Caco-2 (cell line): ENCODE results near the gene USP32. TPM values are rescaled to one million over a fixed set of nuclear protein-coding genes. Genes with fewer than 3 reads are reported as not detected.
"Not testable (repeated sequence)": the region's sequence is repeated elsewhere in the genome, so short reads cannot be mapped to it uniquely, and the experiment has no call there.

ENCODE experiments used
- BruUV-seq: library from RNA; stranded (reverse); fragments of 400-500 nt; replicated peaks from 2 replicates; lab custom pipeline; 2021; lab: Mats Ljungman, UMichigan
- CTCF ChIA-PET: fragments of 300-600 bp; sonication (Branson Sonifier 250); formaldehyde crosslinking; loops from one replicate; lab custom pipeline; 2022; ENCODE audit warnings: antibody characterized with exemption; lab: Charles Lee
- POLR2A ChIA-PET: fragments of 300-600 bp; sonication (Branson Sonifier 250); formaldehyde crosslinking; loops from one replicate; lab custom pipeline; 2022; ENCODE audit warnings: antibody characterized with exemption; lab: Charles Lee
- DNase-seq, 2 experiments: peaks; one replicate each; pipeline versions ENCODE4 v3.0.0 to v3.0.0-alpha.2; 2020 to 2022
- H3K27me3 ChIP-seq: replicated peaks from 2 replicates; pipeline ENCODE4 v1.6.0; 2011; ENCODE audit warnings: low read length; ENCODE audit not compliant: control insufficient read depth, insufficient read depth
- H3K36me3 ChIP-seq: 2 replicates; pipeline ENCODE4 v1.5.1; 2011; ENCODE audit warnings: low read length; ENCODE audit not compliant: control insufficient read depth, insufficient read depth
- H3K4me1 ChIP-seq: fragments of 250-450 bp; sonication (Bioruptor Pico); 2 replicates; pipeline ENCODE4 v1.5.1; 2020; ENCODE audit warnings: mild to moderate bottlenecking
- H3K4me3 ChIP-seq: 2 replicates; pipeline ENCODE4 v1.5.1; 2011; ENCODE audit warnings: low read depth, mild to moderate bottlenecking, control low read depth, low read length
- H3K9me3 ChIP-seq: fragments of 250-450 bp; sonication (Bioruptor Pico); 2 replicates; pipeline ENCODE4 v1.5.1; 2020; ENCODE audit warnings: mild to moderate bottlenecking, moderate library complexity
- H3K27ac Mint-ChIP-seq: one replicate; pipeline ENCODE4 v1.8.0; 2022; ENCODE audit warnings: mixed read lengths; ENCODE audit not compliant: unreplicated experiment
- H3K27me3 Mint-ChIP-seq: one replicate; pipeline ENCODE4 v1.8.0; 2022; ENCODE audit warnings: mixed read lengths; ENCODE audit not compliant: insufficient read depth, unreplicated experiment
- H3K36me3 Mint-ChIP-seq: one replicate; pipeline ENCODE4 v1.8.0; 2022; ENCODE audit warnings: mild to moderate bottlenecking, mixed read lengths; ENCODE audit not compliant: insufficient read depth, unreplicated experiment
- H3K4me1 Mint-ChIP-seq: one replicate; pipeline ENCODE4 v1.8.0; 2022; ENCODE audit warnings: low read depth, mixed read lengths; ENCODE audit not compliant: unreplicated experiment
- H3K4me3 Mint-ChIP-seq: one replicate; pipeline ENCODE4 v1.8.0; 2022; ENCODE audit warnings: mild to moderate bottlenecking, moderate library complexity, mixed read lengths; ENCODE audit not compliant: unreplicated experiment
- H3K9me3 Mint-ChIP-seq: one replicate; pipeline ENCODE4 v1.8.0; 2022; ENCODE audit warnings: mixed read lengths; ENCODE audit not compliant: unreplicated experiment
- CTCF ChIP-seq, 2 experiments: fragments of 200-600 bp in 1 of 2; IDR thresholded peaks; 1 replicate in 1 of 2; 2 replicates in 1 of 2; pipeline versions ENCODE4 v1.5.1 to v1.8.0; 2011 to 2022; ENCODE audit warnings: antibody characterized with exemption in 1 of 2, control low read depth in 1 of 2, inconsistent platforms in 1 of 2, low read depth in 1 of 2, low read length in 1 of 2, mild to moderate bottlenecking in 1 of 2, moderate library complexity in 1 of 2; ENCODE audit not compliant: insufficient read depth in 1 of 2, severe bottlenecking in 1 of 2, unreplicated experiment in 1 of 2
- intact Hi-C: fragments of 100-400 bp; cut with micrococcal nuclease; formaldehyde crosslinking; loops from one replicate; pipeline ENCODE4 v1.10.0; 2022; ENCODE audit not compliant: unreplicated experiment
- total RNA-seq: library from RNA; stranded (reverse); gene quantifications from 2 replicates; pipeline ENCODE4 v1.2.3, GENCODE V29; 2022

Gene USP32
- total RNA-seq, 1 experiment from 2014 or later: 53.3 TPM

GRCh38 chr17:60231234-60231633, 160.7 kb downstream of the USP32 start:
- Mint-ChIP-seq H3K4me1 (no peaks in the 10 kb centered on the region), H3K9me3 (no peaks in the 10 kb centered on the region), H3K27ac (peak overlapping the region; percentile 53), H3K27me3 (no peaks in the 10 kb centered on the region), H3K4me3 (no peak overlapping the region), H3K36me3 (peaks cover 11% of the 10 kb centered on the region)
- Histone ChIP-seq H3K4me3 (no peak overlapping the region), H3K4me1 (no peaks in the 10 kb centered on the region), H3K36me3 (no peaks in the 10 kb centered on the region), H3K27me3 (no peaks in the 10 kb centered on the region), H3K9me3 (no peaks in the 10 kb centered on the region)
- ChIA-PET POLR2A (no interaction called here), CTCF (interaction anchor here (0.5 to 1.4 kb wide), 15 partner anchors 10 to 744 kb away, joined by 3 to 8 read pairs (median 4); partner anchors contain the start of genes PPM1D and USP32)
- intact Hi-C loops: loop anchor here (1.0 to 5.0 kb wide), 2 partner anchors 161 to 205 kb away; partner anchors contain the start of gene USP32
- no TSS peak for BruUV-seq
- DNase-seq: no peak
- peak; percentile 46 to 49 for TF ChIP-seq CTCF (IDR thresholded peaks at IDR 0.05; ENCODE audit: insufficient read depth in 1 of 2, low read depth in 1 of 2, low read length in 1 of 2, severe bottlenecking in 1 of 2, unreplicated experiment in 1 of 2)

GRCh38 chr17:60230358-60230757, 161.6 kb downstream of the USP32 start:
- Mint-ChIP-seq H3K36me3 (peaks cover 16% of the 10 kb centered on the region), H3K4me1 (no peaks in the 10 kb centered on the region), H3K27me3 (no peaks in the 10 kb centered on the region), H3K4me3 (no peak overlapping the region), H3K27ac (no peak overlapping the region), H3K9me3 (no peaks in the 10 kb centered on the region)
- intact Hi-C loops: loop anchor here (5.0 kb wide), 1 partner anchor 162 kb away; the partner anchor contains the start of gene USP32
- Histone ChIP-seq H3K4me1 (no peaks in the 10 kb centered on the region), H3K27me3 (no peaks in the 10 kb centered on the region), H3K4me3 (no peak overlapping the region), H3K9me3 (no peaks in the 10 kb centered on the region), H3K36me3 (no peaks in the 10 kb centered on the region)
- no peak for TF ChIP-seq CTCF (IDR thresholded peaks at IDR 0.05; ENCODE audit: insufficient read depth in 1 of 2, low read depth in 1 of 2, low read length in 1 of 2, severe bottlenecking in 1 of 2, unreplicated experiment in 1 of 2)
- CTCF ChIA-PET: interaction anchor here (1.1 kb wide), 1 partner anchor 83 kb away, joined by 4 read pairs; no protein-coding TSS in a partner anchor
- no TSS peak for BruUV-seq
- DNase-seq: no peak
- POLR2A ChIA-PET: no interaction called here

- ChIA-PET POLR2A (no interaction called here), CTCF (no interaction called here)
- Mint-ChIP-seq H3K4me1 (peaks cover 6% of the 10 kb centered on the region), H3K4me3 (no peak overlapping the region), H3K27ac (no peak overlapping the region), H3K27me3 (no peaks in the 10 kb centered on the region), H3K36me3 (peaks cover 20% of the 10 kb centered on the region), H3K9me3 (no peaks in the 10 kb centered on the region)
- Histone ChIP-seq H3K4me3 (no peak overlapping the region), H3K27me3 (no peaks in the 10 kb centered on the region), H3K9me3 (no peaks in the 10 kb centered on the region), H3K4me1 (peaks cover 9% of the 10 kb centered on the region), H3K36me3 (no peaks in the 10 kb centered on the region)
- DNase-seq: peak in 1 of 2 experiments; percentile 34
- intact Hi-C loops: loop anchor here (1.0 kb wide), 1 partner anchor 86 kb away; no protein-coding TSS in a partner anchor
- no TSS peak for BruUV-seq
- TF ChIP-seq CTCF (IDR thresholded peaks at IDR 0.05; ENCODE audit: insufficient read depth in 1 of 2, low read depth in 1 of 2, low read length in 1 of 2, severe bottlenecking in 1 of 2, unreplicated experiment in 1 of 2): peak; percentile 8 to 31
These were observed 162.6 kb downstream of the USP32 start for GRCh38 chr17:60229188-60229802.

GRCh38 chr17:60227276-60227675, 164.7 kb downstream of the USP32 start:
- BruUV-seq, H3K4me3 Mint-ChIP-seq, H3K9me3 Mint-ChIP-seq, intact Hi-C loops, H3K36me3 ChIP-seq, H3K27me3 Mint-ChIP-seq, H3K27ac Mint-ChIP-seq, DNase-seq, CTCF ChIA-PET, H3K27me3 ChIP-seq, H3K9me3 ChIP-seq, POLR2A ChIA-PET, H3K4me3 ChIP-seq: not testable (repeated sequence)
- H3K4me1 ChIP-seq: peaks cover 22% of the 10 kb centered on the region
- H3K4me1 Mint-ChIP-seq: peaks cover 14% of the 10 kb centered on the region
- H3K36me3 Mint-ChIP-seq: peaks cover 24% of the 10 kb centered on the region
